ENCODE measurements around the gene MBNL2.
A peak's percentile ranks its signal among the peaks of the same experiment; 100 is the strongest.

The MBNL2 gene

DNA sequence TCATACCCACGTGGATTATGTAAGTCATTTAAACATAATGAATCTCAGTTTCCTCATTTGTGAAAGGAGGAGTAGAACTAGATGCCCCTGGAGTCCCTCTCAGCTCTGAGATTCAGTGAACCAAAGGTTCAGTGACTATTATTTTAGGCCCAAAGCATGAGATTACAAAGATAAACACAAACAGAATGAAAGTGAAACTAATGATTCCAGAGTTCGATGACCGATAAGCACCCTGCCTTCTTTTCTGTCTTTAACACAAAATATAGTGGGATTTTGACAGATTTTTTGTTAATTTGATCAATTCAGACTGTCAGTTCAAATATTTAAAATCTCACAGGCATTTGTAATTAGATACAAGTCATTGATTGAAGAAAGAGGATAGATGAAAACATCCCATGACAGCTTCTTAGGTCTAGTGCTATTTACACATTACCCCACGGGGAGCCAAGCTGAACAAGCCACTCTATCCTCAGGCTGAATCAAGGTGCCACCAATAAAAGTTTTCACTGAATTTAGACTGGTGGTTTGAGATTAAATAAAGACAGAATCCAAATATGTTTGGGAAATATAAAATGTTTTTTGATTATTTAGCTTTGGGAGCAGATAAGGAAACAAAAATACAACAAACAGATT lies 147.2 kb downstream of the MBNL2 start:
- peaks cover 8% of the 10 kb centered on the region for H3K36me3 ChIP-seq (replicated peaks)
- peak overlapping the region; percentile 31 for H3K27ac ChIP-seq
- no peak for DNase-seq
- H3K4me3 ChIP-seq (ENCODE audit: low read depth, low read length): peak overlapping the region; percentile 32
- in situ Hi-C loops (cut with HindIII; ENCODE audit: low pct_ligation_motif_present, low sequenced_read_pairs): loop anchor here (25.0 kb wide), 2 partner anchors 157 to 257 kb away; partner anchors contain the start of gene MBNL2
- TF ChIP-seq, protein P1, sequence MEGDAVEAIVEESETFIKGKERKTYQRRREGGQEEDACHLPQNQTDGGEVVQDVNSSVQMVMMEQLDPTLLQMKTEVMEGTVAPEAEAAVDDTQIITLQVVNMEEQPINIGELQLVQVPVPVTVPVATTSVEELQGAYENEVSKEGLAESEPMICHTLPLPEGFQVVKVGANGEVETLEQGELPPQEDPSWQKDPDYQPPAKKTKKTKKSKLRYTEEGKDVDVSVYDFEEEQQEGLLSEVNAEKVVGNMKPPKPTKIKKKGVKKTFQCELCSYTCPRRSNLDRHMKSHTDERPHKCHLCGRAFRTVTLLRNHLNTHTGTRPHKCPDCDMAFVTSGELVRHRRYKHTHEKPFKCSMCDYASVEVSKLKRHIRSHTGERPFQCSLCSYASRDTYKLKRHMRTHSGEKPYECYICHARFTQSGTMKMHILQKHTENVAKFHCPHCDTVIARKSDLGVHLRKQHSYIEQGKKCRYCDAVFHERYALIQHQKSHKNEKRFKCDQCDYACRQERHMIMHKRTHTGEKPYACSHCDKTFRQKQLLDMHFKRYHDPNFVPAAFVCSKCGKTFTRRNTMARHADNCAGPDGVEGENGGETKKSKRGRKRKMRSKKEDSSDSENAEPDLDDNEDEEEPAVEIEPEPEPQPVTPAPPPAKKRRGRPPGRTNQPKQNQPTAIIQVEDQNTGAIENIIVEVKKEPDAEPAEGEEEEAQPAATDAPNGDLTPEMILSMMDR (IDR thresholded peaks at IDR 0.05; ENCODE audit: low read depth, low read length, missing control alignments): no peak
- H3K27me3 ChIP-seq (replicated peaks): no peaks in the 10 kb centered on the region

DNA sequence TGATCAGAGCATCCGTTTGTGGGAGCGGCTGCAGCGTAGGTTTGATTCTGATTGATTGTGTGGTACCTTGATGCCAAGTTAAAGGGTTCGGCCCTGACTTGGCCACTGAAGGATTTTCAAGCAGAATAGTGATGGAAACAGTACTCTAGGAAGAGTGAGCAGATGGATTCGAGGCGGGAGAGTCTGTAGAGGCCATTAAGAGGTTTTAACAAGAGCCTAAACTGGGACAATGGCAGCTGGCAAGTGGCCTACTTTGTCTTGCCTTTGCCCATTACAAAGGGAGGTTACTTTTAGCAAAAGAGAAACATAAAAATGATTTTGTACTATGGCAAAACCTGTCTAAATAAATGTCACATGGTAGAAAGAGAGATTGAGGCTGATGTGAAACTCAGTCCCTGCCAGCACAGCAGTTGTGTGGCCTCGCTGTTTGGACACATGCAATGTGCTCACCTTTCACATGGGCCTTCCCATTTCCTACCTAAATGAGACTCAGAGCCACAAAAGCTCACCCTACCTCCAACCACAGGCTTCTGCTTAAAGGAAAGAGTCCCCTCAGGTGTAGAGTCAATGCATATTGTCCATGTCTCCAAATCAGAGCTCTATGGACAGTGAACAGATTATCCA lies 149.5 kb downstream of the MBNL2 start:
- Histone ChIP-seq H3K4me3 (ENCODE audit: low read depth, low read length) (no peak overlapping the region), H3K27ac (no peak overlapping the region), H3K27me3 (replicated peaks) (no peaks in the 10 kb centered on the region), H3K36me3 (replicated peaks) (peaks cover 12% of the 10 kb centered on the region)
- no peak for DNase-seq
- in situ Hi-C loops (cut with HindIII; ENCODE audit: low pct_ligation_motif_present, low sequenced_read_pairs): loop anchor here (25.0 kb wide), 2 partner anchors 159 to 259 kb away; partner anchors contain the start of gene MBNL2
- TF ChIP-seq, protein P1 (IDR thresholded peaks at IDR 0.05; ENCODE audit: low read depth, low read length, missing control alignments): no peak

DNA sequence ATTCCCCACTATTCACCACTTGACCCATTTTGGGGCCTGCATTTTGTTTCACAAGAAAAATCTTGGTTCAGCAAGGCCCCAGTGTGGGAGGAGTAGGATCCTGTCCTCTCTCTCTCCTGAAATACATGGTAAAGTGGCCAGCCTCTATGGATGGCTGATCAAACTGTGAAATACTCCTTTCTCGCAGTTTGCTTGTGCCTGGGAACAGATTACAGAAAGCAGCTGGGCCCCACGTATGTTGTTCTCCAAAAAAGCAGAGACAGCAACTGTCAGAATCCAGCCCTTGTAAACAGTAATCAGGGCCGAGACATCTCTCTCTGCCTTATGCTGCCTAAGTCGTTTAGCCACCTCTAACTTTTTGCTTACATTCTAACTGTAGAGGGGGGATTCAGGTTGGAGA lies 150.8 kb downstream of the MBNL2 start:
- DNase-seq: no peak
- in situ Hi-C loops (cut with HindIII; ENCODE audit: low pct_ligation_motif_present, low sequenced_read_pairs): loop anchor here (25.0 kb wide), 2 partner anchors 161 to 261 kb away; partner anchors contain the start of gene MBNL2
- peaks cover 12% of the 10 kb centered on the region for H3K36me3 ChIP-seq (replicated peaks)
- no peak overlapping the region for H3K27ac ChIP-seq
- no peak overlapping the region for H3K4me3 ChIP-seq (ENCODE audit: low read depth, low read length)
- TF ChIP-seq, protein P1 (IDR thresholded peaks at IDR 0.05; ENCODE audit: low read depth, low read length, missing control alignments): no peak
- H3K27me3 ChIP-seq (replicated peaks): no peaks in the 10 kb centered on the region

DNA sequence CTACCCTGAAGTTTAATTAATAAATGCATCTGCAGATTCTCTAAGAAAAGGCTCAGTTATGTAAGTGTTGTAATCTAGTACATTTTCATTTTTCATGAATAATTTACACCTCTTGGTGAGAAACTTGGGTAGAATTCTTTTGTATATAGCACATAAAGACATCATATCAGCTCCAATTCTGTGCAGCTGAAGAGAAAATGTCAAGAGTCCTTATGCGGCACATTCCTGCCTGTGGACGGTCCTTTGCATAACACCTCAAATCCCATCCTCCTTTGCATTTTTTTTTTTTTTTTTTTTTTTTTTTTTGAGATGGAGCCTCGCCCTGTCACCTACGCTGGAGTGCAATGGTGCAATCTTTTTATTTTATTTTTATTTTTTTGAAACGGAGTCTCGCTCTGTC lies 151.7 kb downstream of the MBNL2 start:
- Histone ChIP-seq H3K4me3 (ENCODE audit: low read depth, low read length) (no peak overlapping the region), H3K27me3 (replicated peaks) (no peaks in the 10 kb centered on the region), H3K36me3 (replicated peaks) (peaks cover 12% of the 10 kb centered on the region), H3K27ac (no peak overlapping the region)
- TF ChIP-seq, protein P1 (IDR thresholded peaks at IDR 0.05; ENCODE audit: low read depth, low read length, missing control alignments): no peak
- DNase-seq: no peak
- in situ Hi-C loops (cut with HindIII; ENCODE audit: low pct_ligation_motif_present, low sequenced_read_pairs): loop anchor here (25.0 kb wide), 2 partner anchors 161 to 261 kb away; partner anchors contain the start of gene MBNL2

DNA sequence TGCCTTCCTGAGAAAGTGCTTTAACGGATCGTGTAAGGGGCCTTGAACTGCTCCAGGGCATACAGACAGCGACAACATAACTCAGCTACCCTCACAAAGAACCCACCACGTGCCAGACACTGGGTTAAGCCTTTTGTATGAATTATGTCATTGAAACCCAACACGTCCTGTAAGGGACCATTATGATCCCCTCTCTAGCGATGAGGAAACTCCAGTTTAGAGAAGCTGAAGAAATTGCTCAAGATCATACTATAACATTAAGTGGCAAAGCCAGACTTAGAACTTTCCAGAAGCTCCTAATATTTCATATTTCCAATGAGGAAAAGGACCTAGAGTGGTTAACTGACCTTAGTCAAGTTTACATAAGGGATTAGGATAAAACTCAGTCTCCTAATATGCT lies 154.8 kb downstream of the MBNL2 start:
- no peak for DNase-seq
- H3K36me3 ChIP-seq (replicated peaks): peaks cover 8% of the 10 kb centered on the region
- TF ChIP-seq, protein P1 (IDR thresholded peaks at IDR 0.05; ENCODE audit: low read depth, low read length, missing control alignments): no peak
- H3K27ac ChIP-seq: no peak overlapping the region
- H3K4me3 ChIP-seq (ENCODE audit: low read depth, low read length): no peak overlapping the region
- no peaks in the 10 kb centered on the region for H3K27me3 ChIP-seq (replicated peaks)
- in situ Hi-C loops (cut with HindIII; ENCODE audit: low pct_ligation_motif_present, low sequenced_read_pairs): no loop called here

All from brain microvascular endothelial cell (primary cell).